SJSA1 (cell line): ENCODE data around the gene TLR7. TPM values are rescaled to one million over a fixed set of nuclear protein-coding genes. Genes with fewer than 3 reads are reported as not detected.

Experiments used
- DNase-seq, 2 experiments: peaks; one replicate each; pipeline ENCODE4 v3.0.0-alpha.2; 2015 to 2020; ENCODE audit warnings: low spot score in 2 of 2, low read depth in 1 of 2
- H3K27ac ChIP-seq: fragments of 250-450 bp; sonication (Bioruptor Pico); 2 replicates; pipeline ENCODE4 v1.5.1; 2020; ENCODE audit warnings: mild to moderate bottlenecking, moderate library complexity
- H3K27me3 ChIP-seq: fragments of 250-450 bp; sonication (Bioruptor Pico); replicated peaks from 2 replicates; pipeline ENCODE4 v1.5.1; 2020; ENCODE audit warnings: mild to moderate bottlenecking, moderate library complexity
- H3K36me3 ChIP-seq: fragments of 250-450 bp; sonication (Bioruptor Pico); 2 replicates; pipeline ENCODE4 v1.5.1; 2020; ENCODE audit warnings: mild to moderate bottlenecking
- H3K4me1 ChIP-seq: fragments of 250-450 bp; sonication (Bioruptor Pico); replicated peaks from 2 replicates; pipeline ENCODE4 v1.6.1; 2021; ENCODE audit warnings: mild to moderate bottlenecking
- H3K4me3 ChIP-seq: fragments of 250-450 bp; sonication (Bioruptor Pico); 2 replicates; pipeline ENCODE4 v1.5.1; 2020; ENCODE audit warnings: mild to moderate bottlenecking
- H3K9me3 ChIP-seq: fragments of 250-450 bp; sonication (Bioruptor Pico); replicated peaks from 2 replicates; pipeline ENCODE4 v1.5.1; 2020; ENCODE audit warnings: mild to moderate bottlenecking
- total RNA-seq: library from RNA; depleted of rRNA; stranded (reverse); fragments of >200 nt; shearing (Covaris generic); gene quantifications from 2 replicates; pipeline ENCODE4 v1.2.3, GENCODE V29; 2014

TLR7 gene
- total RNA-seq, 1 experiment from 2014 or later, result 0.11 TPM

DNA sequence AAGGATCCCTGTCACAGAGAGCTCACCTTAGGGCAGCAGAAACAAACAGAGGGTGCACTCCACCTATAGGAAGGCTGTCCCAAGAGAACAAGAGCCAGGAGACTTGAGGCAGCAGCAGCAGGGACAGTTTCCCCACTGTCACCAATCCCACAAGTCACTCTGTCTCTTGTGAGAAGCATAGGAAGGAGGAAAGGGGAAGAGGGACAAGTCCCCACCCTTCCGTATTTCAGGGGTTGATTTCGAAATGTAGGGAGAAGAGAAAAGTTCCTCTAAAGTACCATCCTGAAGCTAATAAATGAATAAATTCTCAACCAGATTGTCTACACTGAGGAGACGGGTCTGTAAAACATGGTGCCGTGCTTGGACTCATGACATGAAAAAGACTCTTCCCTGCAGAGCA lies 30.1 kb downstream of the TLR7 start:
- Histone ChIP-seq H3K9me3 (no peaks in the 10 kb centered on the region), H3K4me1 (peaks cover 16% of the 10 kb centered on the region)
- no peak for DNase-seq

DNA sequence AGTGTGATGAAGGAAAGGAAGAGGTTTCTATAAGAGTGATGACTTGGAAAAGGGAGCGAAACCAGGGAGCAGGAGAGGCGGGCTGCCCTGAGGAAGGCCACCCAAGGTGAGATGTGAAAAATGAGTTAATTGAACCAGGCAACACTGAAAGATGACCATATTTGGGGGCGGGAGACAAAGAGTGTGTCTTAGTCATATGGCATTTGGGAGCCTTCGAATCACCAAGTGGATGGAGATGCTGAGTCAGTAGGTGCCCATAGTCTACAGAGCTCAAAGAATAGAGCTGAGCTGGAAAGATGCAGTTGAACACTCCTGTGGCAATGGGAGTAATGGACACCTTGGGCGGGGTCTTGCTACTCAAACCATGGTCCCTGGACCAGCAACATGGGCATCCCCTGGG lies 31.2 kb downstream of the TLR7 start:
- Histone ChIP-seq H3K27me3 (no peaks in the 10 kb centered on the region), H3K27ac (no peak overlapping the region), H3K36me3 (no peaks in the 10 kb centered on the region), H3K9me3 (no peaks in the 10 kb centered on the region), H3K4me1 (peaks cover 16% of the 10 kb centered on the region), H3K4me3 (no peak overlapping the region)
- DNase-seq, result peak; percentile 21 to 53

More for the DNA sequence above, 30.1 kb downstream of the TLR7 start:
- no peaks in the 10 kb centered on the region for H3K36me3 ChIP-seq
- H3K27ac ChIP-seq, result no peak overlapping the region
- H3K4me3 ChIP-seq, result no peak overlapping the region
- no peaks in the 10 kb centered on the region for H3K27me3 ChIP-seq

- no peak overlapping the region for H3K27ac ChIP-seq
- no peaks in the 10 kb centered on the region for H3K36me3 ChIP-seq
- H3K9me3 ChIP-seq, result no peaks in the 10 kb centered on the region
- no peak for DNase-seq
- no peak overlapping the region for H3K4me3 ChIP-seq
- H3K27me3 ChIP-seq, result no peaks in the 10 kb centered on the region
- H3K4me1 ChIP-seq, result peaks cover 20% of the 10 kb centered on the region
Observed at GRCh38 chrX:12899506-12899905, 32.6 kb downstream of the TLR7 start.

DNA sequence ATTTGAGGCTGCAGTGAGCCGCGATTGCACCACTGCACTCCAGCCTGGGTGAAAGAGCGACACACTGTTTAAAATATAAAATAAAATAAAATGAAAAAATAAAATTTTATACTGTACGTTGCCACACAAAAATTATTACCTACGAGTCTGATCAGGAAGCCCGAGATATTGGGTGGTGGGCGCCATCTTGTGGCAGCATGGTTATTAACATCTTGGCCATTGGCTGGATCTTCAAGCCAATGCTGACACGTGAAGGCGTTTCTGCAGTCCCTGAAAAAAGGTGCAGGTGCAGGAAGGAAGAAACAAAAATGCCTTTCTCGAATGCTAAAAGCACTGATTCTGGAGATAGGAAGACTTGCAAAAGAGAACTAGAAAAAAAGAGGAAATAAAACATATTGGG lies 34.6 kb downstream of the TLR7 start:
- no peaks in the 10 kb centered on the region for H3K27me3 ChIP-seq
- no peak overlapping the region for H3K27ac ChIP-seq
- peak; percentile 27 to 48 for DNase-seq
- H3K4me1 ChIP-seq, result peaks cover 17% of the 10 kb centered on the region
- no peak overlapping the region for H3K4me3 ChIP-seq
- no peaks in the 10 kb centered on the region for H3K9me3 ChIP-seq
- no peaks in the 10 kb centered on the region for H3K36me3 ChIP-seq

DNA sequence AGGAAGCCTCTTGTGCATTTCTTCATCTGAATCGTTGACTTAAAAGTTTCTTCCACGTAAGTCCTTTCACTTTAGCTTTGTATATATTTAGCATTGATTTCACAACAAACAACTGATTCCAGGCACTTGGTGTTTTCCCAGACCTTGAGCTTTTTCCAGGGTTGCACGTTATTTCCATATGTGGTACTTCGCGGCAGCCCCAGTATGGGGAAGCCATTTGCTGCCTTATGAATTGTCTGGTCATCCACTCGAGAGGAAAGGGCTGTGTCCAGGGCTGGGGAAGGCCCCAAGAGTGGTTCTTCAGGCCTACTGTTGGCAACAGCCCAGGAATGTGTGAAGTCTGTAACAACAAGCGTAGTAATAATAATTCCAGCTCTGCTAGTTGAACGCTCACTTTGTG lies 36.8 kb downstream of the TLR7 start:
- Histone ChIP-seq H3K27me3 (no peaks in the 10 kb centered on the region), H3K9me3 (no peaks in the 10 kb centered on the region), H3K4me1 (peaks cover 8% of the 10 kb centered on the region), H3K27ac (no peak overlapping the region; the same call in 1 of the 2 replicates), H3K36me3 (no peaks in the 10 kb centered on the region), H3K4me3 (no peak overlapping the region)
- peak in 1 of 2 experiments; percentile 29 for DNase-seq

GRCh38 chrX:12906046-12906761 lies 39.3 kb downstream of the TLR7 start, which contains the start of gene TLR8:
TLR8 (plus strand) TSS chrX:12906620; CDS start chrX:12906707, 87 bp downstream.
- Histone ChIP-seq H3K9me3 (no peaks in the 10 kb centered on the region), H3K27ac (no peak within 1 kb of the TSS), H3K36me3 (no peaks in the 10 kb centered on the region), H3K4me1 (peaks cover 8% of the 10 kb centered on the region), H3K4me3 (no peak within 1 kb of the TSS), H3K27me3 (no peaks in the 10 kb centered on the region)
- DNase-seq, result no peak

- Histone ChIP-seq H3K9me3 (no peaks in the 10 kb centered on the region), H3K36me3 (no peaks in the 10 kb centered on the region), H3K4me3 (no peak overlapping the region), H3K27ac (no peak overlapping the region), H3K4me1 (peaks cover 23% of the 10 kb centered on the region), H3K27me3 (no peaks in the 10 kb centered on the region)
- DNase-seq, result no peak
Observed at GRCh38 chrX:12910423-12911121, 43.7 kb downstream of the TLR7 start.

- Histone ChIP-seq H3K9me3 (no peaks in the 10 kb centered on the region), H3K27me3 (no peaks in the 10 kb centered on the region), H3K4me1 (peaks cover 23% of the 10 kb centered on the region)
Observed at GRCh38 chrX:12911122-12911470, 44.2 kb downstream of the TLR7 start.

GRCh38 chrX:12912791-12913482 lies 46.1 kb downstream of the TLR7 start:
- Histone ChIP-seq H3K27me3 (no peaks in the 10 kb centered on the region), H3K27ac (peak overlapping the region; percentile 100), H3K9me3 (no peaks in the 10 kb centered on the region), H3K4me3 (no peak overlapping the region), H3K36me3 (no peaks in the 10 kb centered on the region), H3K4me1 (peaks cover 23% of the 10 kb centered on the region)
- peak; percentile 73 to 74 for DNase-seq

More at GRCh38 chrX:12911122-12911470, 44.2 kb downstream of the TLR7 start:
- Histone ChIP-seq H3K4me3 (no peak overlapping the region), H3K36me3 (no peaks in the 10 kb centered on the region), H3K27ac (no peak overlapping the region)
- DNase-seq, result no peak

DNA sequence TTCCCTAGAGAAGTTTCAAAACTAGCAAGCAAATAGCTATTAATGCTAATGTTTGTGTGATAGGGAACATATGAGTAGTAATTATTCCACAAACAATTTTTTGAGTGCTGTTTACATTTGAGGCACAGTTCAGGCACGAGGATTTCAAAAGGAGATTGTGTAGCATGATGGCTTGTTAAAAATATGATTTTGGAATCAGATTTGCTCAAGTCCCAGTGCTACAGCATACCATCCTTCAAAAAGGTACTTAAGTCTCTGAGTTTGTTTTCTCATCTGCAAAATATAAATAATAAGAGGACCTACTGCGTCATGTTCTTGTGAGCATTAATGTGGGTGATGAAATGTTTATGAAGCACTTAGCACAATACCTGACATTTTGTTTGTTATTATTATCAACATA lies 50.9 kb downstream of the TLR7 start:
- Histone ChIP-seq H3K27ac (no peak overlapping the region), H3K27me3 (no peaks in the 10 kb centered on the region), H3K4me1 (peaks cover 14% of the 10 kb centered on the region), H3K9me3 (no peaks in the 10 kb centered on the region), H3K36me3 (no peaks in the 10 kb centered on the region), H3K4me3 (no peak overlapping the region)
- no peak for DNase-seq

GRCh38 chrX:12919051-12919450 lies 52.2 kb downstream of the TLR7 start:
- Histone ChIP-seq H3K27ac (no peak overlapping the region), H3K36me3 (no peaks in the 10 kb centered on the region), H3K27me3 (no peaks in the 10 kb centered on the region), H3K4me1 (peaks cover 1% of the 10 kb centered on the region; the same call in 1 of the 2 replicates), H3K4me3 (no peak overlapping the region), H3K9me3 (no peaks in the 10 kb centered on the region)
- DNase-seq, result no peak

GRCh38 chrX:12919620-12920019 lies 52.7 kb downstream of the TLR7 start:
- Histone ChIP-seq H3K27ac (no peak overlapping the region), H3K4me3 (no peak overlapping the region), H3K9me3 (no peaks in the 10 kb centered on the region), H3K27me3 (no peaks in the 10 kb centered on the region), H3K4me1 (no peaks in the 10 kb centered on the region), H3K36me3 (no peaks in the 10 kb centered on the region)
- no peak for DNase-seq

DNA sequence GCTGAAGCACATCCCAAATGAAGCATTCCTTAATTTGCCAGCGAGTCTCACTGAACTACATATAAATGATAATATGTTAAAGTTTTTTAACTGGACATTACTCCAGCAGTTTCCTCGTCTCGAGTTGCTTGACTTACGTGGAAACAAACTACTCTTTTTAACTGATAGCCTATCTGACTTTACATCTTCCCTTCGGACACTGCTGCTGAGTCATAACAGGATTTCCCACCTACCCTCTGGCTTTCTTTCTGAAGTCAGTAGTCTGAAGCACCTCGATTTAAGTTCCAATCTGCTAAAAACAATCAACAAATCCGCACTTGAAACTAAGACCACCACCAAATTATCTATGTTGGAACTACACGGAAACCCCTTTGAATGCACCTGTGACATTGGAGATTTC lies 54.1 kb downstream of the TLR7 start:
- DNase-seq, result no peak
- H3K36me3 ChIP-seq, result no peaks in the 10 kb centered on the region
- no peaks in the 10 kb centered on the region for H3K9me3 ChIP-seq
- H3K27ac ChIP-seq, result no peak overlapping the region
- no peak overlapping the region for H3K4me3 ChIP-seq
- no peaks in the 10 kb centered on the region for H3K27me3 ChIP-seq
- no peaks in the 10 kb centered on the region for H3K4me1 ChIP-seq
